ENCODE results near the gene TIMM10B. TPM values are rescaled to one million over a fixed set of nuclear protein-coding genes. Genes with fewer than 3 reads are reported as not detected.

Gene TIMM10B
- total and polyA plus RNA-seq, 2 of the 4 experiments (the other 2 are of a cell fraction): 24.7 to 27.1 TPM

DNA sequence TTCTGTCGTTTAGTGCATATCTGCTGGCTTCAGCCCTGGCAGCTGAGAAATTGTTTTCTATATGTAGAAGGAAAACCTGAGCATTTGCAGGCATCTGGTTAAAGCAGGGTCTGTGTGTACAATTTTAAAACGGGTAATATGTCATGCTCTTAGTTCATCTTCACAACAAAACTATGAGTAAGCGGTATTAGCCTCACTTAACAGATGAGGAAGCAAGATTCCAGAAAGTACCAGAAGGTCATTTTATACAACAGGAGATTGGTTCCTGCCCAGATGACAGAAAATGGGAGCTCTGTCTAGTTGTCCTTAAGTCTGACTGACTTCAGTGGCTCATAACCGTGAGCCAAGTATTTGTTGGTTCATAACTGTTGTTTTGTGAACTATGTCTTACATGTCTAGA lies 1.1 kb downstream of the TIMM10B start:
- Histone ChIP-seq H3K23ac (ENCODE audit: low read depth, low read length) (no peak overlapping the region), H3K79me1 (ENCODE audit: low read depth in 1 of 2, low read length in 2 of 2) (peaks cover 42 to 67% of the 10 kb centered on the region in 2 experiments), H2BK15ac (ENCODE audit: low read depth, low read length) (no peak overlapping the region), H4K8ac (ENCODE audit: low read depth in 2 of 2, low read length in 2 of 2) (no peak overlapping the region), H4K20me1 (ENCODE audit: insufficient read depth, low read length) (peaks cover 10% of the 10 kb centered on the region), H3K9ac (ENCODE audit: low read depth, low read length) (peak overlapping the region; percentile 85; the same call in 1 of the 2 replicates), H2BK5ac (ENCODE audit: low read depth, low read length, poor library complexity, severe bottlenecking) (no peak overlapping the region), H2AK9ac (replicated peaks; ENCODE audit: low read depth, low read length, poor library complexity) (no peak overlapping the region), H3K27me3 (ENCODE audit: control insufficient read depth, insufficient read depth, low read length) (no peaks in the 10 kb centered on the region), H2AFZ (replicated peaks; ENCODE audit: low read length, poor library complexity) (no peak overlapping the region), H4K5ac (ENCODE audit: low read depth, low read length) (no peak overlapping the region), H3K18ac (ENCODE audit: low read depth, low read length) (no peak overlapping the region), H3K4me2 (ENCODE audit: low read depth, low read length) (peak overlapping the region; percentile 66), H3K9me1 (ENCODE audit: insufficient read depth, low read length) (peaks cover 9% of the 10 kb centered on the region; the same call in 1 of the 2 replicates), H3K9me3 (ENCODE audit: control insufficient read depth, insufficient read depth, low read length) (no peaks in the 10 kb centered on the region), H3K36me3 (ENCODE audit: control insufficient read depth, insufficient read depth, low read length) (peaks cover 27% of the 10 kb centered on the region), H3K14ac (replicated peaks; ENCODE audit: low read depth, low read length) (no peak overlapping the region), H2BK20ac (ENCODE audit: low read depth, low read length) (no peak overlapping the region), H2BK120ac (ENCODE audit: low read depth, low read length) (no peak overlapping the region), H3K56ac (ENCODE audit: extremely low read depth, insufficient read depth, low read length) (no peak overlapping the region), H2AK5ac (ENCODE audit: low read depth, low read length) (no peak overlapping the region), H3K4me1 (ENCODE audit: control insufficient read depth, insufficient read depth, low read length) (peaks cover 8% of the 10 kb centered on the region), H3K27ac (ENCODE audit: insufficient read depth, low read length) (no peak overlapping the region; the same call in 1 of the 2 replicates), H3K4me3 (ENCODE audit: insufficient read depth, low read depth, low read length) (peak overlapping the region; percentile 82), H3K4ac (ENCODE audit: low read depth, low read length) (no peak overlapping the region), H4K91ac (ENCODE audit: insufficient read depth, low read depth, low read length) (no peak overlapping the region)
- WGBS, 2 experiments (ENCODE audit: extremely low coverage in 2 of 2, insufficient read length in 1 of 2): 100% methylated on average over 1 of the region's 4 CpGs; no CpG with 5 or more reads in 1 of the 2 experiments
- in situ Hi-C loops (cut with MboI; ENCODE audit: low sequenced_read_pairs): no loop called here
- BruUV-seq (replicated peaks): no TSS peak
- intact Hi-C loops (cut with micrococcal nuclease): loop anchor here (5.0 kb wide), 2 partner anchors 120 to 200 kb away; partner anchors contain the start of genes ILK, MRPL17 and RRP8
- ATAC-seq (ENCODE audit: low read depth) (no peak), DNase-seq (no peak)
- TF ChIP-seq NFE2L2 (IDR thresholded peaks at IDR 0.05; ENCODE audit: low read depth, low read length) (no peak), RCOR1 (IDR thresholded peaks at IDR 0.05; ENCODE audit: insufficient replicate concordance, low read length) (no peak), MAFK (IDR thresholded peaks at IDR 0.05; ENCODE audit: low read depth, low read length) (no peak), RAD21 (IDR thresholded peaks at IDR 0.05; ENCODE audit: low read length) (no peak), POLR2A (IDR thresholded peaks at IDR 0.05; ENCODE audit: low read depth, low read length) (no peak), MAZ (IDR thresholded peaks at IDR 0.05; ENCODE audit: borderline replicate concordance, low read depth, low read length) (no peak), BHLHE40 (IDR thresholded peaks at IDR 0.05; ENCODE audit: low read depth, low read length) (no peak), FOS (IDR thresholded peaks at IDR 0.05; ENCODE audit: low read depth, low read length) (no peak), CHD1 (IDR thresholded peaks at IDR 0.05; ENCODE audit: low read depth, low read length) (no peak)
- TF ChIP-seq, protein P1, sequence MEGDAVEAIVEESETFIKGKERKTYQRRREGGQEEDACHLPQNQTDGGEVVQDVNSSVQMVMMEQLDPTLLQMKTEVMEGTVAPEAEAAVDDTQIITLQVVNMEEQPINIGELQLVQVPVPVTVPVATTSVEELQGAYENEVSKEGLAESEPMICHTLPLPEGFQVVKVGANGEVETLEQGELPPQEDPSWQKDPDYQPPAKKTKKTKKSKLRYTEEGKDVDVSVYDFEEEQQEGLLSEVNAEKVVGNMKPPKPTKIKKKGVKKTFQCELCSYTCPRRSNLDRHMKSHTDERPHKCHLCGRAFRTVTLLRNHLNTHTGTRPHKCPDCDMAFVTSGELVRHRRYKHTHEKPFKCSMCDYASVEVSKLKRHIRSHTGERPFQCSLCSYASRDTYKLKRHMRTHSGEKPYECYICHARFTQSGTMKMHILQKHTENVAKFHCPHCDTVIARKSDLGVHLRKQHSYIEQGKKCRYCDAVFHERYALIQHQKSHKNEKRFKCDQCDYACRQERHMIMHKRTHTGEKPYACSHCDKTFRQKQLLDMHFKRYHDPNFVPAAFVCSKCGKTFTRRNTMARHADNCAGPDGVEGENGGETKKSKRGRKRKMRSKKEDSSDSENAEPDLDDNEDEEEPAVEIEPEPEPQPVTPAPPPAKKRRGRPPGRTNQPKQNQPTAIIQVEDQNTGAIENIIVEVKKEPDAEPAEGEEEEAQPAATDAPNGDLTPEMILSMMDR (conservative IDR thresholded peaks at IDR 0.05; ENCODE audit: low read depth, low read length): no peak
- ChIA-PET CTCF (no interaction called here), POLR2A (ENCODE audit: unreplicated experiment) (no interaction called here)
- dilution Hi-C loops (cut with HindIII; ENCODE audit: low sequenced_read_pairs, unreplicated experiment): no loop called here

Measured in IMR-90 (cell line).